Esophagus squamous epithelium (tissue), 5 donors: ENCODE measurements around the gene MXD4. TPM values are rescaled to one million over a fixed set of nuclear protein-coding genes. Genes with fewer than 3 reads are reported as not detected.

ENCODE experiments used
- DNase-seq: peaks from one replicate; lab custom pipeline; 2025; lab: John Stamatoyannopoulos, UW
- H3K27ac ChIP-seq, 4 donors: fragments of 200-600 bp; sonication (generic); one replicate each; pipeline ENCODE4 v1.5.1; 2016 to 2019; ENCODE audit warnings: mild to moderate bottlenecking in 1 of 4
- H3K27me3 ChIP-seq, 4 donors: fragments of 200-600 bp; sonication (generic); 1 replicate in 3 of 4; 2 replicates in 1 of 4; pipeline versions ENCODE4 v1.5.1 to v1.6.0; 2017 to 2021; ENCODE audit warnings: antibody characterized with exemption in 1 of 4
- H3K36me3 ChIP-seq, 3 donors: fragments of 200-600 bp; sonication (generic); one replicate each; pipeline ENCODE4 v1.5.1; 2016 to 2019
- H3K4me1 ChIP-seq, 3 donors: fragments of 200-600 bp; sonication (generic); one replicate each; pipeline ENCODE4 v1.5.1; 2017 to 2019
- H3K4me3 ChIP-seq, 4 donors: fragments of 200-600 bp; sonication (generic); 1 replicate in 3 of 4; 2 replicates in 1 of 4; pipeline ENCODE4 v1.5.1; 2016 to 2019; ENCODE audit warnings: mild to moderate bottlenecking in 2 of 4, moderate library complexity in 1 of 4
- H3K9me3 ChIP-seq, 3 donors: fragments of 200-600 bp; sonication (generic); one replicate each; pipeline ENCODE4 v1.5.1; 2016 to 2019
- CTCF ChIP-seq, 6 experiments: fragments of 450-650 bp in 4 of 6; fragments of 200-600 bp in 2 of 6; sonication (generic) in 2 of 6; IDR thresholded peaks; one replicate each; pipeline ENCODE4 v1.5.1; 2016 to 2019; ENCODE audit warnings: antibody characterized with exemption in 6 of 6, mild to moderate bottlenecking in 4 of 6, moderate library complexity in 4 of 6
- POLR2A ChIP-seq, 4 donors: fragments of 450-650 bp; IDR thresholded peaks; one replicate each; pipeline ENCODE4 v1.6.1; 2017; ENCODE audit warnings: antibody characterized with exemption in 4 of 4, mild to moderate bottlenecking in 4 of 4, moderate library complexity in 3 of 4
- WGBS, 2 donors: methylation state at CpG; one replicate each; pipeline ENCODE4 v1.1.5; 2018; 5-methylcytosine and 5-hydroxymethylcytosine counted together
- intact Hi-C: fragments of 100-400 bp; cut with DNase I; formaldehyde crosslinking; loops from one replicate; pipeline ENCODE4 v1.15.0; 2022
- total RNA-seq, 4 donors: library from RNA; depleted of rRNA; stranded (reverse); fragments of >200 nt; gene quantifications; one replicate each; pipeline ENCODE4 v1.1.0, GENCODE V29; 2016
- donor health status: DM: yes; HTN: yes; CAD: no.

Gene MXD4
- total RNA-seq, 4 donors from 2014 or later = 12.9 to 32.2 (median 27.8) TPM

DNA sequence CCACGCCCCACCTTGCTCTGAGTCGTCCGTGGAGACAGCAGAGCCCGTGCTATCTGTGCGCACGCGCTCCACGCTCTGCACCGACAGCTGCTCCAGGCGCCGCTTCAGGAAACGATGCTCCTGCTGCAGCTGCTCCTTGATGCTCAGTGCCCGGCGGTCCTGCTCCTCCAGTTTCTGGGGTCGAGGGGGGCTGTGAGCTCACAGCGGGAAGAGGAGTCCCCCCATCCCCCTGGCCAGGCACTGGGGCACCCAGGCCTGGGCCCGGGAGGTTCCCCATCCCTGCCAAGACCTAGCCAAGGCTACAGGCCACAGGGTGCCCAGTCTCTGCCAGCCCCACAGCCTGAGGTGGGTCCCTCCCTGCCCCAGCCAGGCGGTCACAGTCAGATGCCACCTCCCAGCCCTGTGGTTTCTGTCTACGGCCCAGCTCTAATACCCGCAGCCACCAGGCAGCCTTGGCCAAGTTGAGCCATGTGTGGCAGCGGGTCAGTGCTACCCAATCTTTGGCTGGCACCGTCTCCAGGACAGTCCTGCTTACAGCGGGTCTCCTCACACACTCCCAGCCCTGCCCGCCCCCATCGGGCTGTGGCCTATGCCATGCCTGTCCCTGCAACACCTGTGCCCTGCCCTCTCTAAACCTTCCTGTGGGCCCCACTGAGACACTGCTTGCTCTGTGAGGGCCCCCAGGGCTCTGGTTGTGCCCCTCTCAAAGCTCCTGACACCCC lies 10.7 kb downstream of the MXD4 start:
- intact Hi-C loops = loop anchor here (10.0 kb wide), 1 partner anchor 164 kb away; the partner anchor contains the start of genes CFAP99 and ZFYVE28
- Histone ChIP-seq H3K4me1 (peaks cover 11 to 47% (median 16%) of the 10 kb centered on the region in 3 donors), H3K27me3 (no peaks in the 10 kb centered on the region), H3K4me3 (no peak overlapping the region), H3K27ac (no peak overlapping the region), H3K9me3 (no peaks in the 10 kb centered on the region), H3K36me3 (peaks cover 13 to 87% (median 34%) of the 10 kb centered on the region in 3 donors)
- TF ChIP-seq POLR2A (IDR thresholded peaks at IDR 0.05) (no peak), CTCF (IDR thresholded peaks at IDR 0.05) (no peak)
- DNase-seq = no peak
- 88 to 92% methylated on average over 10 to 14 of the region's 25 CpGs for WGBS, 2 donors

- 91 to 94% methylated on average over 3 to 6 of the region's 30 CpGs for WGBS, 2 donors
- TF ChIP-seq POLR2A (IDR thresholded peaks at IDR 0.05) (no peak), CTCF (IDR thresholded peaks at IDR 0.05) (no peak)
- Histone ChIP-seq H3K9me3 (no peaks in the 10 kb centered on the region), H3K27me3 (no peaks in the 10 kb centered on the region), H3K36me3 (peaks cover 13 to 90% (median 34%) of the 10 kb centered on the region in 3 donors), H3K4me3 (no peak overlapping the region), H3K27ac (no peak overlapping the region), H3K4me1 (peaks cover 10 to 47% (median 12%) of the 10 kb centered on the region in 3 donors)
- intact Hi-C loops = loop anchor here (10.0 kb wide), 1 partner anchor 164 kb away; the partner anchor contains the start of genes CFAP99 and ZFYVE28
- DNase-seq = no peak
Measured at GRCh38 chr4:2250357-2251072, 11.4 kb downstream of the MXD4 start.

DNA sequence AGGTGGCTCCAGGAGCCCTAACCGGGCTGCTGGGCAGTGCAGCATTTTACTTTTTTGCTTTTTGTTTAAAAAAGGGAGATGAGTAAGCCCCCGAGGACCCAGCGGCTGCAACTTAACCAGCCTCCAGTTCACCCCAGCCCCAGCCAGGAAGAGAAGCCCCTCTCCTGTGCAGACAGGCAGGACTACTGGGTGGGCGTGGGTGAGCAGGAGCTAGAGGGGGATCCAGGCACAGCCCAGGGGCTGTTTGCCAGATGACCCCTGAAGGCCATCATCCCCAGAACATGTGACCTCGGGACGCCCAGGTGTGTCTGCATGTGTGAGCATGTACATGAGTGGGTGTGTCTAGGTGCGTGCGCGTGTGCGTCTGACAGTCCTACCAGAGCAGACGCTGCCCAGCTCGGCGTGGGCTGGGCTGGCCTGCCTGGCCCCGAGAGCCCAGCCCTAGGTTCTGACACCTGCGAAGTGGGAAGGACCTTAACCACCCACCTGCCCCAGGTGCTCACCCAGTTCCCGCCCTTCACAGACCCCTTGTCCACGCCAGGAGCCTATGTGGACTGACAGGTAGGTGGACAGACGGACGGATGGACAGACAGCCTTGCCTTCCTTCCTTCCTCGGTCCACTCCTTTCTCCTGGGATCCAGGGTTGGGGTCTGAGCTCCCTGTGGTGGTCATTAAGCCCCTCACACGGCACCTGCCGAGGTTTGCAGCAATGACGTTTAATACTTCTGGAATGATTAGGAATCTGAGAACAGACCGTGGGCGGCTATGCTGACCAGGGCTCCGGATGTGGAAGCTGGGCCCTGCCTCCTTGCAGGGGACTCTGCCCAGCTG lies 12.2 kb downstream of the MXD4 start:
- intact Hi-C loops = loop anchor here (10.0 kb wide), 1 partner anchor 165 kb away; the partner anchor contains the start of genes CFAP99 and ZFYVE28
- WGBS, 2 donors = 83 to 85% methylated on average over 2 to 5 of the region's 26 CpGs
- Histone ChIP-seq H3K36me3 (peaks cover 13 to 86% (median 34%) of the 10 kb centered on the region in 3 donors), H3K27ac (no peak overlapping the region), H3K4me3 (no peak overlapping the region), H3K27me3 (no peaks in the 10 kb centered on the region), H3K4me1 (peaks cover 14 to 47% (median 15%) of the 10 kb centered on the region in 3 donors), H3K9me3 (no peaks in the 10 kb centered on the region)
- no peak for TF ChIP-seq CTCF (IDR thresholded peaks at IDR 0.05)
- no peak for TF ChIP-seq POLR2A (IDR thresholded peaks at IDR 0.05)
- no peak for DNase-seq

GRCh38 chr4:2248821-2249261 lies 13.1 kb downstream of the MXD4 start:
- Histone ChIP-seq H3K9me3 (no peaks in the 10 kb centered on the region), H3K27ac (no peak overlapping the region), H3K4me3 (no peak overlapping the region), H3K36me3 (peaks cover 13 to 77% (median 34%) of the 10 kb centered on the region in 3 donors), H3K27me3 (no peaks in the 10 kb centered on the region), H3K4me1 (peaks cover 17 to 51% (median 19%) of the 10 kb centered on the region in 3 donors)
- TF ChIP-seq CTCF (IDR thresholded peaks at IDR 0.05) = no peak
- no peak for TF ChIP-seq POLR2A (IDR thresholded peaks at IDR 0.05)
- intact Hi-C loops = no loop called here
- 75 to 76% methylated on average over 4 to 8 of the region's 10 CpGs for WGBS, 2 donors
- no peak for DNase-seq
